NB4 (cell line): Measurements from ENCODE around the gene LBHD1.

Experiments used
- POLR2A ChIP-seq: IDR thresholded peaks from 2 replicates; pipeline ENCODE4 v1.6.1; 2011; ENCODE audit warnings: mild to moderate bottlenecking; ENCODE audit not compliant: insufficient read length; ENCODE audit errors: extremely low read depth
- TF ChIP-seq, protein P1 (sequence below): IDR thresholded peaks from one replicate; pipeline ENCODE4 v1.5.1; 2012; ENCODE audit warnings: low read depth, low read length

DNA sequence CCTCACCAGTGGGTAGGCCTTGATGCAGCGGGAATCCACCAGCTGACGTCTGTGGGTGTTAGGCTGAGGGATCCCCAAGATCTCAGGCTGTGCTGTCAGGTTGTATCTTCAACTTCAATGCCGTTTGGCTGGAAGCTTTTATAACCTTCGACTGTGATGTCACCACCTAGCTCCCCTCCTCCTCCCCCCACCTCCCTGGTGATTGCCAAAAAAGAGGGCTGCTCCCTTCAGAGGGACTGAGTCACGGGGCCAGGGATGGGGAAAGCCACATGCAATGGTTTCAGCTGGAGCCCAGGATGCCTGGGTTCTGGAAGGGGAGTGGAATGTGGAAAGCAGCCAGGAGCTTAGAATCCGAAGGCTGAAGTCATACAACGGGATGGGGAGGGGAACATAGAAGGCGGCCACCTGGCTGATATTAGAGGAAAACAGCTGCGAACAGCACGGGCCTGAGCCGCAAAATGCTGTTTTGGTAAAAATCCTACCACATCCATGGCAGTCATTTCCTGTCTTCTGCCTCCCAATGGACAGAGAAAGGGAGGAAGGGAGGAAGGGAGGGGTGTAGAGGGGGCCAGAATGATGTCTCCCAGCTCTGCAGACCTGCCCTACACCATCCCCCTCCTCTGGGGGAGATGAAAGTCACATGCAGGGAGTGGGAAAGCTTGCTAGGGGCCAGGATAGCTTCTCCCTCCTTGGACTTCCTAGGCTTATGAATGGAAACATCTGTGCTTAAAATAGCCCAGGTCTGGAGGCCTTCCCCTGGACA, 17.5 kb upstream of the LBHD1 start, which contains the start of gene LRRN4CL:
- TF ChIP-seq POLR2A = no peak
- TF ChIP-seq, protein P1, sequence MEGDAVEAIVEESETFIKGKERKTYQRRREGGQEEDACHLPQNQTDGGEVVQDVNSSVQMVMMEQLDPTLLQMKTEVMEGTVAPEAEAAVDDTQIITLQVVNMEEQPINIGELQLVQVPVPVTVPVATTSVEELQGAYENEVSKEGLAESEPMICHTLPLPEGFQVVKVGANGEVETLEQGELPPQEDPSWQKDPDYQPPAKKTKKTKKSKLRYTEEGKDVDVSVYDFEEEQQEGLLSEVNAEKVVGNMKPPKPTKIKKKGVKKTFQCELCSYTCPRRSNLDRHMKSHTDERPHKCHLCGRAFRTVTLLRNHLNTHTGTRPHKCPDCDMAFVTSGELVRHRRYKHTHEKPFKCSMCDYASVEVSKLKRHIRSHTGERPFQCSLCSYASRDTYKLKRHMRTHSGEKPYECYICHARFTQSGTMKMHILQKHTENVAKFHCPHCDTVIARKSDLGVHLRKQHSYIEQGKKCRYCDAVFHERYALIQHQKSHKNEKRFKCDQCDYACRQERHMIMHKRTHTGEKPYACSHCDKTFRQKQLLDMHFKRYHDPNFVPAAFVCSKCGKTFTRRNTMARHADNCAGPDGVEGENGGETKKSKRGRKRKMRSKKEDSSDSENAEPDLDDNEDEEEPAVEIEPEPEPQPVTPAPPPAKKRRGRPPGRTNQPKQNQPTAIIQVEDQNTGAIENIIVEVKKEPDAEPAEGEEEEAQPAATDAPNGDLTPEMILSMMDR = no peak
